Activated T-helper 1 cell treated with anti-CD3 and anti-CD28 coated beads, Interleukin-2, amount 50 U/mL, for 16 hours (primary cell): ENCODE results near the gene GPR4.
"Not testable (repeated sequence)": the region's sequence is repeated elsewhere in the genome, so short reads cannot be mapped to it uniquely, and the experiment has no call there.

Source experiments
- DNase-seq, 2 donors: peaks; one replicate each; pipeline ENCODE4 v3.0.0-alpha.2; 2020; ENCODE audit warnings: low read depth in 1 of 2, low spot score in 1 of 2

GPR4 gene

GRCh38 chr19:45601524-45602374 lies at the start of gene GPR4:
Gene GPR4, minus strand, starts transcription at chr19:45602212. Its CDS starts 10,346 bp downstream, at chr19:45591866.
- DNase-seq, result no peak

DNA sequence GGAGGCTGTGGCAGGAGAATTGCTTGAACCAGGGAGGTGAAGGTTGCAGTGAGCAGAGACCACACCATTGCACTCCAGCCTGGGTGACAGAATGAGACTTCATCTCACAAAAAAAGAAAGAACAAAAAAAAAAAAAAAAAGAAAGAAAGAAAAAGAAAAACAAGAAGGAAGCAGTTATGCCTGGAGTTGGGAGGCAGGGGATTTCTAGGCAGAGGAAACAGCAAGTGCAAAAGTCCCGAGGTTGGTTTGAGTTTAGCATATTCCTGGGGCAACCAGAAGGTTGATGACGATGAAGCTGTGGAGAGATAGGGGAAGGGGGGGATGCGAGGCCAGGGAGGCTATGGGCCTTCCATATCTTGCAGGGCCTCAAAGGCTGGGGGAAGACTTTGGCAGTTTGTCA lies 48.7 kb upstream of the GPR4 start:
- no peak for DNase-seq

DNA sequence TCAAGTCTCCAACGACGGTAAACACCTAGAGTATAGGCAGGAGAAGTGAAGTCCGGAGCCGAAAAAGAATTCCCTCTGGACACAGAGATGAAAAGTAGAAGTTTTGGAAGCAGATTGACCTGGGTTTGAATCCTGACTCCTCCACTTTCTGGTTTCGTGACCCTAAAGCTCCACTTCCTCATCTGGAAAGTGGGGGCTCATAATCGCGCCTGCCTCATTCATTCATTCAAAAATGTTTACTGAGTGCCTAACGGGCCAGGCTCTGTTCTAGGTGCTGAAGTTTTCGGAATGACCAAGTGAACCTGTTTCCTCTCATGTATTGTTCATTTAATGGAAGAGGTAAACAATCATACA lies 44.3 kb upstream of the GPR4 start:
- no peak for DNase-seq

GRCh38 chr19:45645631-45646344 lies 43.8 kb upstream of the GPR4 start:
- peak; percentile 31 to 62 for DNase-seq

DNA sequence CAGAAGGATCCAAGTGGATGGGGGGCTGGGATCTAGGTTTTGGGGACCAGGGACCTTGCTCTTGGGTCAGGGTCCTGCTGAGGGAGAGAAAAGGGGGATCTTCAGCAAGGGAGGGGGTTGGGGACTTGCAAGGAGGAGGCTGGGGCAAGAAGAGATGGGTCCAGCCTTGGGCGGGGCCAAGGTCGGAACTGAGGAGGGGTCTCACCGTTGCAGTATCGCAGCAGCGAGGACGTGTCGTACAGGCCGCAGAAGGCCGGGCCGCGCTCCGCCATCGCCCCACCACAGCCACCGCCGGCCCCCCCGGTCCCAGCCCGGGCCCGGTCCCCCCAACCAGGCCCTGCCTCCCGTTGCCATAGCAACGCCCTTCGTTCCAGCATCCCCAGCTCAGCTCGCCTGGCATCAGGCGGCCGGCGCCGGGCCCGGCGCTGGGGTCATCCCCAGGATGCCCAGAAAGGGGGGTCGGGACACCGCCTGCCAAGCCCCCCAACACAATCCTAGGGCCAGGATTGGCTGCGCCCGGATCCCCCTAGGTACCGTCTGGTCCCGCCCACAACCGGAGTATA lies 43.1 kb upstream of the GPR4 start:
- DNase-seq, result no peak

- no peak for DNase-seq
Observed at GRCh38 chr19:45643927-45644771, 42.1 kb upstream of the GPR4 start.

- DNase-seq, result peak; percentile 86 to 87
Observed at GRCh38 chr19:45643024-45643926, 41.3 kb upstream of the GPR4 start.

DNA sequence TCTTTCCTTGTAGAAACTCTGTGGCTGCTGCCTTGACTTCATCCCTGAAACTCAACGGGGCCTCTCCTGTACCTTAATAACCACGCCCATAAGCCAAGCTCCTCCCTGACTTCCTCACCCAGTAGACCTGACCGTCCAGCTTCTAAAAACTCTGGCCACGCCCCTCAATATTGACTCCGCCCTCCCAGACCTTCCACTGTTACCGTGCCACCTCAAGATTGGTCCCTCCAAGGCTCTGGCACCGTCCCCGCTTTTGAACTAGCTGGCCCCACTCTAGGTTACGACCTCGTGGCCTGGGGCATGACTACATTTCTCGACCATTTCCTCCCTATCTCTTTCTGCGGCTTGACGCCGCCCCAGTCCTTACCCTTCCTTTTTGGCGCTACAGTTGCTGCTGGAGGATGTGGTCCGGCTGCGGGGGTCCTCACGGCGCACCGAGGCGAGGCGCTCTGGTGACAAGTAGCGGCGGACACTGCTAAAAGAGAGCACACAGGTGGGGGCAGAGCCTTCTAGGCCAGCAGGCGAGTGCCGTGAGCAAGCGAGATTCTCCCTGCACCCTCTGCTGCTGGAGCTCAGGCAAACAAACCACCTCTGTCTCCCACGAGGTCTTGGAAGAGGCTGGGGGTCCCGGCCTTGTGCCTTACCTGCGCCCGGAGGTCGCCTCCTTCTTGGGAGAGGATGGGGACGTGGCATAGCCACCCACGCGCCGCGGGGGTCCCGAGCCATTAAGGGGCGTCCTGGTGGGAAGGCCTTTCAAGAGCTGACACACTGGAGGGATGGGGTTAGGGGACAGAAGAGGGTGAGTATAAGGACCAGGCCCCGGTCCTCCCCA lies 39.5 kb upstream of the GPR4 start:
- DNase-seq, result peak; percentile 31 to 50

- no peak for DNase-seq
Observed at GRCh38 chr19:45640849-45641273, 38.8 kb upstream of the GPR4 start.

DNA sequence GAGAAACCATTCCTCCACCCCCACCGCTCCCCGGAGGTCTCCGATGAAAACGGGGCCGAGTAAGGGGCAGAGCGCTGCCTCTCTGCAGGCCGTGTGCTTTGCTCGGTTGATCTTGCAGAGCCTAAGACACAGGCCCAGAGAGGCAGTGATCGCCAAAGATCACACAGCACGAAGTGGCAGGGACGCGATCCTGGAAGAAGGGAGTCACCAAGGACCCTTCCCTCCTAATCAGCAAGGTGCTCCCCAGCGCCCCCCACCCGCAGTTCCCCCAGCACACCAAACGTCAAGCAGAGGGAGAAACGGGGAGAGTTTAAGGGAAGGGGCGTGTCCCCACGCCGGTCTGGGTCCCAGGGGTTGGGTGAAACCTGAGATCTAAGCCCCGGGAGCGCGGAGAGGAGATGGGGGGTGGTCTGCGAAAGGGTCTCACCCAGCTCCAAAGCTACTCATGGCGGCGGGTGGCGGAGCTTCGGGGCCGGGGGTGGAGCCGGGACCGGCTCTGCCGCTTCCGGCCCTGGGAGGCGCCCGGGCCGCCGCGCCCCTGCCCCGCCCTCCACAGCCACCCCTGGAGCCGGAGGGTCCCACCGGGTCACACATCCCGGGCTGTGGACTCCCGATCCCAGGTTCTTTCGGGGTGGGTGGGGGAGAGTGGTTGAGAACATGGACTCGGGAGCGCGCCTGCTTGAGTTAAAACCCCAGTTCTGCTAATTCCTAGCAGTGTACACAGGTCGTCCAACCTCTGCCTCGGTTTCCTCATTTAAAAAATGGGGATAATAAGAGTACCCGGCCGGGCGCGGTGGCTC lies 37.1 kb upstream of the GPR4 start, which contains the start of gene EML2:
Gene EML2 (minus strand): TSS at position 468 of the 800 bp plus-strand sequence. CDS start 21 bp downstream, at position 447.
- DNase-seq, result peak; percentile 26 to 37

DNA sequence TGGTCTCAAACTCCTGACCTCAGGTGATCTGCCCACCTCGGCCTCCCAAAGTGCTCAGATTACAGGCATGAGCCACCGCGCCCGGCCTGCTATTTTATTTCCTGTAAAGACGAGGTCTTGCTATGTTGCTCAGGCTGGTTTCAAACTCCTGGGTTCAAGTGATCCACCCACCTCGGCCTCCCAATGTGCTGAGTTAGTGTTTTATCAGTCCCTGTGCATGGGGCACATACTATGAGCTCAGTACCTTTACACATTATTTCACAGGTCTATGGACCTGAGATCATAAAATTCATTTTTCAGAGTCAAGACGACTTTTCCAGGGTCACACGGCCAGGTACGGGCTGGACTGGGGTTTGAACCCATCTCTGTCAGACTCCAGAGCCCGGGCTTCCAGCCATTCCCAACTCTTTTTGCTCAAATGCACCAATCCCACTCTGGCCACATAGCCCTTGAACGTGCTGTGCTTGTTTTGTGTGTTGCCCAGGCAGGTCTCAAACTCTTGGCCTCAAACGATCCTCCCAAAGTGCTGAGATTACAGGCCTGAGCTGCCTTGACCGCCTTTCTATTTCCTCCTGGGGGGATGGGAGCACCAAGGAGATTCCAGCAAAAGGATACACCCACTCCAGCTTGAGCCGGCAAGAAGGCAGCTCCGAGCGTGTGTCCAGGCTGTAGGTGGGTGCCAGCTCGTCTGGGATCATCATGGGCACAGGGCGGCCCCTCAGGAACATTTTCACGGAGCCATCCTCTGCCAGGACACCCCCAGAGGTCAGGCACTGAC lies 36.1 kb upstream of the GPR4 start:
- DNase-seq, result no peak

GRCh38 chr19:45636902-45637301 lies 34.9 kb upstream of the GPR4 start:
- DNase-seq, result no peak

- no peak for DNase-seq
Observed at GRCh38 chr19:45636275-45636674, 34.3 kb upstream of the GPR4 start.

- peak in 1 of 2 donors; percentile 19 for DNase-seq
Observed at GRCh38 chr19:45632468-45633196, 30.6 kb upstream of the GPR4 start.

GRCh38 chr19:45630463-45630862 lies 28.5 kb upstream of the GPR4 start:
- no peak for DNase-seq

- DNase-seq, result no peak
Observed at GRCh38 chr19:45629704-45630103, 27.7 kb upstream of the GPR4 start.

DNA sequence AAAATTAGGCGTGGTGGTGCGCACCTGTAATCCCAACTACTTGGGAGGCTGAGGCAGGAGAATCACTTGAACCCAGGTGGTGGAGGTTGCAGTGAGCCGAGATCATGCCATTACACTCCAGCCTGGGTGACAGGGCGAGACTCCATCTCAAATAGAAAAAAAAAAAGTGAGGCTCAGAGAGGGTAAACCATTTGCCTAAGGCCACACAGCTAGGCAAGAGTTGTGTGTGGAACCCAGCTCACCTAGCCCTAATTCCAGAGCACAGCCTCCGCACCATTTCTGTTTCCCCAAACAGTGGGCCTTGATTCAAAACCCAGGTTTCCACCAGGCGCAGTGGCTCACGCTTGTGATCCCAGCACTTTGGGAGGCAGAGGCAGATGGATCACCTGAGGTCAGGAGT lies 26.2 kb upstream of the GPR4 start:
- not testable (repeated sequence) for DNase-seq
